Measurements from ENCODE around the gene HIVEP1. TPM values are rescaled to one million over a fixed set of nuclear protein-coding genes. Genes with fewer than 3 reads are reported as not detected.

Gene HIVEP1
- total and polyA plus RNA-seq, 2 of the 8 experiments (the other 6 are each of a cell fraction or from before 2014, with no cell fraction given): 22.6 to 23.1 TPM

GRCh38 chr6:12190252-12190651 lies 178.1 kb downstream of the HIVEP1 start (continued):
- TF ChIP-seq KDM4A (IDR thresholded peaks at IDR 0.05; ENCODE audit: low read depth, low read length, severe bottlenecking) (no peak), CBX8 (IDR thresholded peaks at IDR 0.05; ENCODE audit: borderline replicate concordance, low read depth, low read length) (no peak)
